OCI-LY7 (cell line): ENCODE results near the gene KCNAB3. TPM values are rescaled to one million over a fixed set of nuclear protein-coding genes. Genes with fewer than 3 reads are reported as not detected.
A peak's percentile ranks its signal among the peaks of the same experiment; 100 is the strongest.

Experiments used
- BruUV-seq: library from RNA; stranded (reverse); fragments of 400-500 nt; replicated peaks from 2 replicates; lab custom pipeline; 2021; lab: Mats Ljungman, UMichigan
- CTCF ChIA-PET: fragments of 300-600 bp; sonication (Branson Sonifier 250); formaldehyde crosslinking; loops from one replicate; lab custom pipeline; 2022; ENCODE audit warnings: antibody characterized with exemption; ENCODE audit not compliant: unreplicated experiment; lab: Charles Lee
- POLR2A ChIA-PET: fragments of 300-600 bp; sonication (Branson Sonifier 250); formaldehyde crosslinking; loops from one replicate; lab custom pipeline; 2022; ENCODE audit warnings: antibody characterized with exemption; lab: Charles Lee
- DNase-seq: peaks from one replicate; pipeline ENCODE4 v3.0.0-alpha.2; 2015; ENCODE audit warnings: low spot score
- H2AFZ ChIP-seq: fragments of 200-600 bp; sonication (generic), shearing (Covaris generic); 2 replicates; pipeline ENCODE4 v1.6.1; 2014; ENCODE audit warnings: mild to moderate bottlenecking, antibody characterized with exemption, low read length, moderate library complexity
- H3K27ac ChIP-seq: fragments of 200-600 bp; sonication (generic); 2 replicates; pipeline ENCODE4 v1.5.1; 2014; ENCODE audit warnings: mixed run types, low read depth, mild to moderate bottlenecking, moderate library complexity, low read length, inconsistent platforms; ENCODE audit not compliant: poor library complexity, severe bottlenecking
- H3K36me3 ChIP-seq: fragments of 200-600 bp; sonication (generic); 2 replicates; pipeline ENCODE4 v1.6.1; 2014; ENCODE audit warnings: mild to moderate bottlenecking, antibody characterized with exemption, low read length, moderate library complexity, mixed read lengths; ENCODE audit not compliant: insufficient read depth
- H3K4me1 ChIP-seq: fragments of 200-600 bp; sonication (generic); 2 replicates; pipeline ENCODE4 v1.5.1; 2014; ENCODE audit warnings: mild to moderate bottlenecking, low read length; ENCODE audit not compliant: insufficient read depth, poor library complexity, severe bottlenecking
- H3K4me2 ChIP-seq: fragments of 200-600 bp; sonication (generic); 2 replicates; pipeline ENCODE4 v1.6.1; 2014; ENCODE audit warnings: mild to moderate bottlenecking, low read length
- H3K4me3 ChIP-seq: fragments of 200-600 bp; sonication (generic); 2 replicates; pipeline ENCODE4 v1.5.1; 2014; ENCODE audit warnings: mild to moderate bottlenecking, low read depth, low read length; ENCODE audit not compliant: poor library complexity, severe bottlenecking
- H3K79me2 ChIP-seq: fragments of 200-600 bp; sonication (generic); 2 replicates; pipeline ENCODE4 v1.6.1; 2016; ENCODE audit warnings: low read depth, mild to moderate bottlenecking, low read length, moderate library complexity, mixed read lengths; ENCODE audit not compliant: insufficient read depth
- H3K9me2 ChIP-seq: fragments of 200-600 bp; sonication (generic); 2 replicates; pipeline ENCODE4 v1.6.1; 2016; ENCODE audit warnings: mild to moderate bottlenecking, low read length, mixed read lengths; ENCODE audit not compliant: insufficient read depth
- H3K9me3 ChIP-seq: fragments of 200-600 bp; sonication (generic); 2 replicates; pipeline ENCODE4 v1.6.1; 2014; ENCODE audit warnings: mild to moderate bottlenecking, mixed run types, low read length, mixed read lengths
- H4K20me1 ChIP-seq: fragments of 200-600 bp; sonication (generic); 2 replicates; pipeline ENCODE4 v1.6.1; 2014; ENCODE audit warnings: mild to moderate bottlenecking, antibody characterized with exemption, low read length, moderate library complexity, mixed read lengths; ENCODE audit not compliant: insufficient read depth
- CTCF ChIP-seq: fragments of 200-600 bp; sonication (generic); conservative IDR thresholded peaks from 2 replicates; pipeline ENCODE4 v1.5.1; 2014; ENCODE audit warnings: mild to moderate bottlenecking, antibody characterized with exemption, low read length, moderate library complexity, mixed read lengths
- EZH2phosphoT487 ChIP-seq: fragments of 200-600 bp; sonication (generic); IDR thresholded peaks from 2 replicates; pipeline ENCODE4 v1.6.1; 2018; ENCODE audit warnings: low read depth, borderline replicate concordance, mild to moderate bottlenecking, mixed run types, antibody characterized with exemption, low read length, moderate library complexity, mixed read lengths
- intact Hi-C: fragments of 100-400 bp; cut with micrococcal nuclease; formaldehyde crosslinking; loops from one replicate; pipeline ENCODE4 v1.10.0; 2022; ENCODE audit not compliant: unreplicated experiment
- total RNA-seq, 2 experiments: library from RNA; depleted of rRNA in 1 of 2; stranded (reverse); fragments of >200 nt in 1 of 2; shearing (Covaris generic) in 1 of 2; gene quantifications; 2 replicates each; pipeline ENCODE4 v1.2.3, GENCODE V29; 2014 to 2022

Gene KCNAB3
- total RNA-seq, 2 experiments from 2014 or later: 4.3 to 14.3 TPM

GRCh38 chr17:7881276-7882054 is 48.2 kb downstream of the KCNAB3 start:
- H3K4me1 ChIP-seq: peaks cover 53% of the 10 kb centered on the region
- no peaks in the 10 kb centered on the region for H3K9me3 ChIP-seq
- TF ChIP-seq CTCF (no peak), EZH2phosphoT487 (no peak)
- POLR2A ChIA-PET: no interaction called here
- intact Hi-C loops: no loop called here
- BruUV-seq: no TSS peak
- H3K27ac ChIP-seq: peak overlapping the region; percentile 87
- peaks cover 56% of the 10 kb centered on the region for H3K36me3 ChIP-seq
- no peak for DNase-seq
- no peaks in the 10 kb centered on the region for H3K9me2 ChIP-seq
- peak overlapping the region; percentile 70 for H3K4me3 ChIP-seq
- CTCF ChIA-PET: no interaction called here
- no peaks in the 10 kb centered on the region for H4K20me1 ChIP-seq
- H2AFZ ChIP-seq: no peak overlapping the region
- H3K4me2 ChIP-seq: peak overlapping the region; percentile 97
- peaks cover 67% of the 10 kb centered on the region for H3K79me2 ChIP-seq

- BruUV-seq: no TSS peak
These were observed 49.4 kb downstream of the KCNAB3 start for GRCh38 chr17:7880076-7880868.

More at GRCh38 chr17:7880076-7880868, 49.4 kb downstream of the KCNAB3 start:
- Histone ChIP-seq H3K36me3 (peaks cover 68% of the 10 kb centered on the region), H3K4me1 (peaks cover 57% of the 10 kb centered on the region), H3K9me2 (no peaks in the 10 kb centered on the region), H3K4me2 (peak overlapping the region; percentile 97), H3K9me3 (no peaks in the 10 kb centered on the region), H4K20me1 (no peaks in the 10 kb centered on the region; the same call in 1 of the 2 replicates), H3K4me3 (peak overlapping the region; percentile 70), H2AFZ (no peak overlapping the region), H3K27ac (peak overlapping the region; percentile 87), H3K79me2 (peaks cover 64% of the 10 kb centered on the region; the same call in 1 of the 2 replicates)
- POLR2A ChIA-PET: interaction anchor here (0.6 kb wide), 1 partner anchor 323 kb away, joined by 3 read pairs; no protein-coding TSS in a partner anchor
- TF ChIP-seq CTCF (no peak), EZH2phosphoT487 (no peak)
- CTCF ChIA-PET: no interaction called here
- peak; percentile 16 for DNase-seq
- intact Hi-C loops: no loop called here
